A549 treated with DMSO at 1 μM for 4 hours (cell line): ENCODE measurements around the gene NKRF. TPM values are rescaled to one million over a fixed set of nuclear protein-coding genes. Genes with fewer than 3 reads are reported as not detected.

Source experiments
- total RNA-seq: library from RNA; stranded (reverse); fragments of 200-300 nt; extraction: Qiagen RNA extraction; gene quantifications from 5 replicates; pipeline ENCODE4 v1.2.3, GENCODE V29; 2022; ENCODE audit warnings: low read depth

NKRF gene
- total RNA-seq = 18.1 to 21.4 TPM (median 19.6 TPM) in 5 replicates

GRCh38 chrX:119606280-119607017, at the start of gene NKRF:
TSS of gene NKRF (minus strand) at chrX:119606424.

GRCh38 chrX:119574394-119575266, 31.6 kb downstream of the NKRF start, which contains the start of gene UBE2A:
TSS of gene UBE2A (plus strand) at chrX:119574563. CDS start at chrX:119574712, 149 bp downstream.

GRCh38 chrX:119565107-119565663, 41.0 kb downstream of the NKRF start, which contains the start of gene STEEP1:
TSS of gene STEEP1 (minus strand) at chrX:119565409. CDS start at chrX:119565355, 54 bp downstream.

Other genes with a start within 250 kb of the NKRF start
- 22.6 to 35.2 TPM (median 32.5 TPM) in 5 replicates for gene SLC25A43, start 207.1 kb downstream of the NKRF start, total RNA-seq
- 721 to 779 TPM (median 753 TPM) in 5 replicates for gene SLC25A5, start 138.0 kb downstream of the NKRF start, total RNA-seq
- gene STEEP1, start 41.0 kb downstream of the NKRF start, total RNA-seq = 31.1 to 40.9 TPM (median 33.2 TPM) in 5 replicates
- gene UBE2A, start 31.9 kb downstream of the NKRF start, total RNA-seq = 133 to 145 TPM (median 139 TPM) in 5 replicates
- gene SEPTIN6, start 86.7 kb upstream of the NKRF start, total RNA-seq = 9.6 to 12.2 TPM (median 10.4 TPM) in 5 replicates
- 0.09 to 0.14 TPM (median 0.10 TPM) in 4 of 5 replicates, not detected in the other for gene SOWAHD, start 152.2 kb upstream of the NKRF start, total RNA-seq
- gene RPL39, start 185.2 kb upstream of the NKRF start, total RNA-seq = 3,241 to 5,158 TPM (median 3,698 TPM) in 5 replicates
- 19.3 to 22.4 TPM (median 20.9 TPM) in 5 replicates for gene UPF3B, start 246.5 kb upstream of the NKRF start, total RNA-seq